Activated gamma-delta T cell treated with Interleukin-2 at 50 U/mL for 16 hours (primary cell): ENCODE results near the gene ANKS1B.
A peak's percentile ranks its signal among the peaks of the same experiment; 100 is the strongest.

ENCODE experiments used
- DNase-seq: peaks from one replicate; pipeline ENCODE4 v3.0.0-alpha.2; 2020

Gene ANKS1B

DNA sequence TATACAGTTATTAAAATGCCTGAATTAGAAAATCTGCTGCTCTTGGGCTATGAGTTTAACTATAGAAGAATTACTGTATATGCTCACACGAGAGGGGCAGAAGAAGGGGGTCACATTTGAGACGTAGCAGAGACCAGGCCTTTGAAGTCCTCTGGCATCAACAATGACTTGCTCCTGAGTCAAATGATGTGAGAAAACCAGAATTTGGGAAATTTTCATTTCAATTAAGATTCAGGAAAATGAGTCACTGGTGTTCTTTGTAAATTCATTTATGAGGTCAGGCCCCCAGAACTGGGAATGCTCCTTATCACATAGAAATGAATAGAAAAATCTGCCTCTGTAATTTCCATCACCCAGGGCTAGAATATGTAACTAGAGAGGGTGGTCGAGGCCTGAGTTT, 1246.7 kb downstream of the ANKS1B start:
- no peak for DNase-seq

DNA sequence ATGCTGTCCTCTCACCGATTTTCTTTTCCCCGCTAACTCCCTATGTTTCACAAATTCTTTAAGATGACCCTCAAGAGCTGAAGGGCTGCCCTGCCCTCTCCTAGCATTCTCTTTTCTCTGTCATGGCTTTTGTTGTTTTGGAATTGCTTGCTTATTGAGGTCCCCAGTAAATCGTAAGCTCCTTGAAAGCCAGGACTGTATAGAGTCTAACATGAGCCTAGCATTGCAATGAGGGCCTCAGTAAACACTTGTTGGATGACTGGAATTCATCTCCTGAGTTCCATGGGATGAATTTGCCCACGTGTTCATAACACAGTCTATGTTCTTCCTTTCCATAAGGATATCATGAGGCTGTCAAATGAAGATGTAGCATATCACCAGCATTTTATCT, 1247.4 kb downstream of the ANKS1B start:
- DNase-seq = no peak

GRCh38 chr12:98736352-98737321, 1248.1 kb downstream of the ANKS1B start:
- no peak for DNase-seq

DNA sequence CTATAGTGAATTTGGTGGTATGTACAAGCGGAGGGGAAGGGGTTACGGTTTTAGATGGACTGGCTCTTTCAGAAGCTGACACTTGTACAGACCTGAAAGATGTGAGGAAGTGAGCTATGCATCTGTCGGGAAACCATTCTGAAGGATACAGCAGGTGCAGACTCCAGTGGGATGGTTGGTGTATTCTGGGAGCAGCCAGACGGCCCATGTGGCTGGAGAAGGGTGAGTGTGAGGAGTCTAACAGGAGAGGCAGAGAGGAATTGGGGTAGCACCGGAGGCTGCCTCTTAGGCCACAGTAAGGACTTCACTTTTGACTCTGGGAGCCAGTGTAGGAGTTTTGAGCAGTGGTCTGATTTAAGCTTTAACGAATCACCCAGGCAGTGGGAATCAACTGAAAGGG, 1248.9 kb downstream of the ANKS1B start:
- no peak for DNase-seq

DNA sequence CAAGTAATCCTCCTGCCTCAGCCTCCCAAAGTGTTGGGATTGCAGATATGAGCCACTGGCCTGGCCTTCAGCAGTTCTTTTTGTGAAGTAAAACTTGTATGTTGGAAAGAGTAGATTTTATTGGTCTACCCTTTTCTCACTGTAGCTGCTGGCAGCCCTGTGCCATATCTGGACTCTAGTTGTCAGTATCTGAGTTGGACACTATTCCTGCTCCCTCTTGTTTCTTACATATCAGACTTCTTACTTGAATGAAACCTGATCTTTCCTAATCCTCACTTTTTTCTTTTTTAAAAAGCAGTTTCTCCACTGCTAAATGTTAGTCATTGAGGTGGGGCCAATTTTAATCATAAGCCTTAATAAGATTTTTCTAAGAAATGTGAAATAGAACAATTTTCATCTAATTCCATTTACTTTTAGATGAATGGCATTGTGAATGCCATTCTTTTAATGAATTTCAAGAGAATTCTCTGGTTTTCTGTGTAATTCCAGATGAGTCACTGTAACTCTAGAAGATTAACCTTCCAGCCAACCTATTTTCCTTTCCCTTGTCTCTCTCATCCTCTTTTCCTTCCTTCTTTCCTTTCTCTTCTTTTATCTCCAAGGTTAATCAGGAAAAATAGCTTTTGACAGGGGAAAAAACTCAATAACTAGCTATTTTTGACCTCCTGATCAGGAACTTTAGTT, 1250.9 kb downstream of the ANKS1B start:
- no peak for DNase-seq

- DNase-seq = no peak
Observed at GRCh38 chr12:98730412-98730811, 1254.3 kb downstream of the ANKS1B start.

- no peak for DNase-seq
Observed at GRCh38 chr12:98727196-98727595, 1257.5 kb downstream of the ANKS1B start.

DNA sequence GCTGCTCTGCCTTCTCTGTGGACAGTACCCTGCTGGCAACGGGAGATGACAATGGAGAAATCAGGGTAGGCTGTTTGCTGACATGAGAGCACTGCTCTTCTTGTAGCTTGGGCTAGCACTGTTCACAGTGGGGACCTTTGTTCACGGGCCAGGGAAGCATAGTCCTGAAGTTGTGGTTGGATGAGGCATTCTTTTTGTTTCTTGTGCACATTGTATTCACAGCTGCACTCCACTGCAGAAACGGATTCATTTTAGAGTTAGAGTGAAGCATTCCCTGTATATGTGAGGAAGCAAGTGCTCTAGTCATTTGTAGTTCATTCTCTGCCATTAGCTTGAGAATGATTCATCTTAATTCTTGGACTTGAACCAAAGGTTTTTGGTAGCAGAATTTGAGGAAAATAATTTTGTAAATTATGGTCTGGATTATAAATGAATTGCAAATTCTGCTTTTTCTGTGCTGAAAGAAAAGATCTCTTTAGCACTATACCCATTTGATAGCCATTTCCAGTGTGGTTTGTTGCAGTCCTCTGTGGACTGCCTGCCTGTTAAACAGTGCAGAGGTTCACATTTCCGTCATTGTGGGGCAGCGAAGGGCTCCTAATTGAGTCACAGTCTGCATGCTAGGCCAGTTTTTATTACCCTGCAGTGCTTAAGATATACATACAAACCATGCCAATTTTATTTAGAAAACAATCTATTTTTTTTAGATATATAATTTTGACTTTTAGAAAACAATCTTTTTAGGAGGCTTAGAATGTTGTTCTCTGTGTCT, 1259.1 kb downstream of the ANKS1B start:
- no peak for DNase-seq

DNA sequence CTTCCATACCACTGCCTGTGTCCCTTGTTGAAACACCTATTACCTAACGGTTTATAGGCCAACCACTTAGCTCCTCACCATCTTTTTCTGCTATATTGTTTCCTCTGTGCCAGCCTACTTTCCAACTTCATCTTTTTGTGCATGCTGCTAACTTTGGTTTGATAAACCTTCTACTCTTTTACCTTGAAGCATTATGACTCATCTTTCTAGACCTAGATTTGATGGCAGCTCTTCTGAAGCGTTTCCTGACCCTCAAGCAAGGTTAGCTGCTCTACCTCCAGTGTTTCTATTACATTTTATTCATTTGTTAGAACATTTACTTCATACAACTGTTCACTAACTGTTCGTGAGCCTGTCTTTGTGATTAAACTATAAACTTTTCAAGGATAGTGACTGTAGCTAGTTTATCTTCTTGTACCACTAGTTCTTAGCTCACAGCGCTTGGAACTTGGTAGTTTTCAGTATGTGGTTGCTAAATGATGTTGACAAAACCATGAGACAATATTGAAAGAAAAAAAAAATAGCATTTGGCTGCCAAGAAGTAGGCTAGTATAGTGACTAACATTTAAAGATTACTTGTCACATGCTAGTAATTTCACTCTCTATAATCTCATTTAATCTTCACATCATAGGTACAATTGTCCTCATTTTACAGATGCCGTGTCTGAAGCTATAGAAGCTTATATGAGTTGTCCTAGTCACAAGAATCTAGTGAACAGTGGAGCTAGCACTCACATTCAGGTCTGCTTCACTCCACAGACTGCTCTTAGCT, 1260.2 kb downstream of the ANKS1B start:
- no peak for DNase-seq

DNA sequence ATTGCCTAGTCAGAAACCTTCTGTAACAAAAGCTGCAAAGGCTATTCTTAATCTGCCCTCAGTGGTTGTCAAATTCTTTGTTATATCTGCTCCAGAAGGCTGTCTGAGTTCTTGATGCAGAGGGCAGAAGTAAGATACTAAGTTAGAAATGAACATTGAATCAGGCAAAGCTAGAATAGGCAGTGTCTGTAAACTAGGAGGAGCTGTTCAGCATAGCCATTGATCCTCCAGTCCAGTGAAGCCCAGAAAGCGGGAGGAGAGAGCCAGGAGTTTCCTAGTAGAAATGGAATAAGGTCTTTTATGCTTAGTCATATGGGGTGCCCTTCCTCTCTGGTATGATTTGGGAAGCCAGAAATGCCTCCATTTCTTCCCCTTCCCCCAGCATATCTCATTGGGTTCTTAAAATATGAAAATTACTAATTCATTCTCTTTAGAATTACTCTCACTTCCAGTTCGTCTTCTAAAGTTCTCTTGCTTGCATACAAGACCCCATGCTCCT, 1263.5 kb downstream of the ANKS1B start:
- DNase-seq = no peak

- no peak for DNase-seq
Observed at GRCh38 chr12:98719515-98720504, 1264.9 kb downstream of the ANKS1B start.

DNA sequence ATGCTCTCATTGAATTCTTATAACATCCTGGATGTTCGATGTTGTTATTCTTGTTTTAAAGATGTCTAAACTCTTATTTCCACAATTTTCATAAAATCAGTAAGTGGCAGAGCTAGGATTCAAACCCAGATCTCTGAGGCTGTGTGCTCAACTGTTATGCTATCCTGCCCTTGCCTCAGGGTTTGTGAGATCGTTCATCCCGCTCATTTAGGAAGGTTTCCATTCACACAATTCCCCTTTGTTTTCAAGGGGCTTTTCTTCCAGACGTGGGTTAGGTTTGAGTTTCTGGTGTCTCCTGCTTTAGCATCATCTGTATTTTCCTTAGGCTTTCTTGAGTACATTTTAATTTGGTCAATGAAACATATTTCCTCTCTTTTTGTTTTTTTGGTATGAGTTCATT, 1270.3 kb downstream of the ANKS1B start:
- DNase-seq = no peak

GRCh38 chr12:98709022-98709421, 1275.7 kb downstream of the ANKS1B start:
- DNase-seq = no peak

GRCh38 chr12:98701166-98701565, 1283.6 kb downstream of the ANKS1B start:
- no peak for DNase-seq

DNA sequence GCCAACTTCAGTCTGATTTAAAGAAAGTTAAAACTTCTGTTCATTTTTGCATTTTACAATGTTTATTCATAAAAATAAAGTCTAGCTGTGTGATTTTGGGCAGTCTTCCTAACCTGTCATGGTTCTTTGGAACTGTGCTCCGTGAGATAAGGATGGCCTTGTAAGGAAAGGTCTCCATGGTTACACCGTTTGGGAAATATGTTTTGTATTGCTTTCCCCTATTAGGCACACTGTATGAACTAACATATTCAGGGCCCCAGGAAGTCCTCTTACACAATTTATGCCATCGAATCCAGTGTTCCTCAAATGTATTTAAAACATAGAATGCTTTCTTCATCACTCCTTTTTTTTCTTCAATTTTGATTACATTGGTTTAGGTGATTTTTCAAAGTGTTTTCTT, 1285.2 kb downstream of the ANKS1B start:
- DNase-seq = no peak

GRCh38 chr12:98698603-98699463, 1285.9 kb downstream of the ANKS1B start:
- peak; percentile 11 for DNase-seq

DNA sequence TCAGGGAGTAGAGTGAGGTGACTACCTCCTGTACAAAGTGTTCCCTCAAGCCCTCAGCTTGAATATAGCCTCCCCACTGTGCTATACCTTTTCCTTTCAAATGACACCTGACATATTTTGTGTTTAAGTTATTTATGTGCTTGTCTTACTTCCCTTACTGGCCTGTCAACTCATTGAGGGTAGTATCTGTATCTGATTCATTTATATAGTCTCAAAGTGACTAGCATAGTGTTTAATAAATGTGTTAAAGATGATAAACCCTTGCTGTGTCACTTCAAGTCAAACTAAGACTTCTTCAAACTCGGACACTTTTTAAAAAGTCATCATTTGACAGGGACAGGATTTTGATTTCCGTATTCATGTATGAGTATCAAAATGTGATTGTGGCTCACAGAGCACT, 1287.5 kb downstream of the ANKS1B start:
- no peak for DNase-seq

GRCh38 chr12:98696036-98696646, 1288.6 kb downstream of the ANKS1B start:
- DNase-seq = no peak

GRCh38 chr12:98691351-98691750, 1293.4 kb downstream of the ANKS1B start:
- DNase-seq = no peak

DNA sequence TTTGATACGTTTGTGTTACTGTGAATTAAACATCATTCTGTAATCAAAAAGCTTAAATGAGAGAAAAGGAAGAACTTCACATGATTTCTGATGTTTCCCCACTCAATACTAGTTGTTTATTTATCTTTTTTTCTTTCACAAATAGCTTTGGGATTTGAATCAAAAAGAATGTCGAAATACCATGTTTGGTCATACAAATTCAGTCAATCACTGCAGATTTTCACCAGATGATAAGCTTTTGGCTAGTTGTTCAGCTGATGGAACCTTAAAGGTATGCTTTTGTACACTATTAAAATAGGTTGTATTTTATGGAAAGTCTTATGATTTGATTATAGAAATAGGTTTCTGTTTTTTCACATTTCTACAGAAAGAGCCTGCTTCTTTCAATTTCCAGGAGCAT, 1298.1 kb downstream of the ANKS1B start:
- no peak for DNase-seq
